ENCODE measurements around the gene VAMP2. TPM values are rescaled to one million over a fixed set of nuclear protein-coding genes. Genes with fewer than 3 reads are reported as not detected.

VAMP2 gene
- total RNA-seq, 1 donor, result 5.6 TPM

DNA sequence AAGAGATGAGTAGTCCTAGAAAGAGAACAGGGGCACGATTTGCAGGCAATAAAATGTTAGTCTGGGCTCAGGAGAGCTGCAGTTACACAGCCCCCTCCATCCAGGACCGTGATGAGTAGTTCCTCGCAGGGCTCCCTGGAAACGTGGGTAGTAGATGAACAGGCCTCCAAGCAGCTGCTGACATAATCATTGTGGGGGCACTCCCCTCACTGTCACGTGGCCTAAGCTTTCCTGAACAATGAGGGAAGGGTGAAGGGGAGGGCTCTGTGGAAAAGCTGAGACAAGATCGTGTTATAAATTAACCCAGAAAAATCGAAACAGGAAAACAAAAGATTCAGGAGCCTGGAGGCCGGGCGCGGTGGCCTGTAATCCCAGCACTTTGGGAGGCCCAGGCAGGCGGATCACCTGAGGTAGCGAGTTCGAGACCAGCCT is 9.2 kb downstream of the VAMP2 start:
- TF ChIP-seq, protein P1, sequence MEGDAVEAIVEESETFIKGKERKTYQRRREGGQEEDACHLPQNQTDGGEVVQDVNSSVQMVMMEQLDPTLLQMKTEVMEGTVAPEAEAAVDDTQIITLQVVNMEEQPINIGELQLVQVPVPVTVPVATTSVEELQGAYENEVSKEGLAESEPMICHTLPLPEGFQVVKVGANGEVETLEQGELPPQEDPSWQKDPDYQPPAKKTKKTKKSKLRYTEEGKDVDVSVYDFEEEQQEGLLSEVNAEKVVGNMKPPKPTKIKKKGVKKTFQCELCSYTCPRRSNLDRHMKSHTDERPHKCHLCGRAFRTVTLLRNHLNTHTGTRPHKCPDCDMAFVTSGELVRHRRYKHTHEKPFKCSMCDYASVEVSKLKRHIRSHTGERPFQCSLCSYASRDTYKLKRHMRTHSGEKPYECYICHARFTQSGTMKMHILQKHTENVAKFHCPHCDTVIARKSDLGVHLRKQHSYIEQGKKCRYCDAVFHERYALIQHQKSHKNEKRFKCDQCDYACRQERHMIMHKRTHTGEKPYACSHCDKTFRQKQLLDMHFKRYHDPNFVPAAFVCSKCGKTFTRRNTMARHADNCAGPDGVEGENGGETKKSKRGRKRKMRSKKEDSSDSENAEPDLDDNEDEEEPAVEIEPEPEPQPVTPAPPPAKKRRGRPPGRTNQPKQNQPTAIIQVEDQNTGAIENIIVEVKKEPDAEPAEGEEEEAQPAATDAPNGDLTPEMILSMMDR (IDR thresholded peaks at IDR 0.05; ENCODE audit: insufficient read depth, low read depth, low read length), result no peak
- DNase-seq (ENCODE audit: low read depth), result peak; percentile 96
- peak overlapping the region; percentile 67 for H3K4me3 ChIP-seq (ENCODE audit: low read depth, low read length)

DNA sequence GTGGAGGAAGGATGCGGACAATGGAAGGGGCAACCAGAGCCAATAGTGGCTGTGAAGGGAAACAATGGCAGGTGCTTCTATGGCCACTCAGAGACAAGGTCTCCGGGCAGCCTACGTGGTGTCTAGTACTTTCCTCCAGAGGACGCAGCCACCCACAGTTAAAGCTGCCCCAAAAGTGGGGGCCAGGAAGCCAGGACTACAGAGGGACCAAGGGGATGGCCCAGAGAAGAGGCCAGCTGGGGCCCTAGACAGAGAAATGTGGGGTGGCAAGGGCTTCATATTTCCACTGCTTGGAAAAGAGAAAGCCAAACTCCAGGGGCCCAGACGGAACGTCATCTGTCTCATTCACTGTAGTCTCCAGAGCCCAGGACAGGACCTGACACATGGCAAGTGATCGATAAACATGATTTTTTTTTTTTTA is 9.7 kb downstream of the VAMP2 start:
- no peak for DNase-seq (ENCODE audit: low read depth)
- TF ChIP-seq, protein P1 (IDR thresholded peaks at IDR 0.05; ENCODE audit: insufficient read depth, low read depth, low read length), result no peak
- H3K4me3 ChIP-seq (ENCODE audit: low read depth, low read length), result peak overlapping the region; percentile 87

DNA sequence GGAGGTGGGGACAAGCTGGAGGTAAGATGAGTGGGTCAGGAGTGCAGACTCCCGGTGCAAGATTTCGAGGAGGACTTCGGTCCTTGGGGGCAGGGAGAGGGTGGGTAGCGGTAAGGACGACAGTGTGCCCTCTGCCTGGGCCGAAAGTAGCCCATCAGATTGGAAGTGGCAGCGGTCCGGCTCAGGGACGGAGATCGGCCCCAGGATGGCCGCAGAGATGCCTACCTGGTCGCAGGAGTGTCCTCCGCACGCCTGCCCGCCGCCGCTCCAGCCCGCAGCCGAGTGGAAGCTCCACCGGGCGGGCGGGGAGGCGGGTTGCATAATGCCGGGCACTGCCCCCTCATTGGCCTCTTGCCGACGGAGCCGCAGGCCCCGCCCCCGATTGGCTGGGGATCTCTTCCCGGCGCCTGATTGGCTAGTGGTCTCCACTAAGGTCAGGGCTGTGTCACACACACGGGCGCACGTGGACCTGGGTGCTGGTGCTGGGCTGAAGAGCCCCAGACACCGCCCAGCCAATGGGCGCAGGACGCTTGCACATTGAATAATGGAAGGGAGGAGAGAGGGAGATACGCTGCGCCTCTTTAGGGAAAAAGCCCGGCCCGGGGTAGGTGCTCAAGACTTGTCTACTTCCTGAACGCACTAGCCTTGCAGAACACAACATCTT is 10.5 kb downstream of the VAMP2 start, which contains the start of gene PER1:
Gene PER1, minus strand, starts transcription at position 293 of the 664 bp plus-strand sequence. CDS start 1,698 bp downstream, outside the sequence.
- DNase-seq (ENCODE audit: low read depth), result peak; percentile 99
- TF ChIP-seq, protein P1 (IDR thresholded peaks at IDR 0.05; ENCODE audit: insufficient read depth, low read depth, low read length), result no peak
- H3K4me3 ChIP-seq (ENCODE audit: low read depth, low read length), result peak within 1 kb of the TSS; percentile 87

DNA sequence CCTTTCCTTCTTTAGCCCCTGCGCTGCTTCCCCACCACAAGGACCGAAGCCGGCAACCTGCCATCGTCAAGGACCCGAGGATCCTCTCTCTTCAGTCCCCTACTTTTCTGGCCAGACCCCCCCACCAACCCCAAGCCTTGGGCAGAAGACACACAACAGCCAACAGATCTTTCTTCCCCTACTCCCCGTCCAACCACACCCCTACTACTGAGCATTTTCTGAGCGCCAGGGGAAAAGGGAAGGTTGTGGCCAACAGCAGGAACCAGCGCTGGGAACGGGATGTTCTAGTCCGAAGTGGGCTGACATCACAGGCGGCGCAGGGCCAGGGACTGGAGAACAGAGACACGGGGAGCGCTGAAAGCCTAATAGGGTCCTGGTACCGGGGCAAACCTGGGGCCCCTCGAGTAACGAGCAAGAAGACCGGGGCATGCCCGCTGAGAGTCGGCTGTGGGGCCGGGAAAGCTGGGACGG is 11.1 kb downstream of the VAMP2 start:
- H3K4me3 ChIP-seq (ENCODE audit: low read depth, low read length), result peak overlapping the region; percentile 87
- TF ChIP-seq, protein P1 (IDR thresholded peaks at IDR 0.05; ENCODE audit: insufficient read depth, low read depth, low read length), result no peak
- DNase-seq (ENCODE audit: low read depth), result peak; percentile 81

DNA sequence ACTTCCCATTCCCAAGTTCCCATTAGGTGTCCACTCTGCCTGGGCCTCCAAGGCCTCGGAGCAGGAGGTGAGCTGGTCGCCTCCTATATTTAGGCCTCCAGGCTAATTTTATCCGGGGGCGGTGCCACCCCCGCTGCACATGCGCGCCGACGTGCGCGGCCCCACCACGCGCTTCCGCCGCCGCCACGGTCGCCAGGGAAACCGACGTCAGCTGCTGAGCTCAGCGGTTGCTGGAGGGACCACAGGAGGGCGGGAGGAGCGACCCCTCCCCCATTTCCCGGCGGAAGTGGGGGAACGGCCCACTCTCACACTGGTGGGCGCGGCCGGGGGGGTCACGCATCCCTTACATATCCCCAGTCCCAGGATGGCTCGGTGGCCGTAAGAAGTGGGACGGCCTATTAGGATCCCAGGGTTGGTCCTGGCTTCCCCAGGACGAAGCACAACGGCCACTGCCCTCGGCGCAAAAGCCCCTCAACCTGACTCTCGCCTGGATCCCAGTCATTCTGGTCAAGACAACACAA is 11.6 kb downstream of the VAMP2 start:
- peak overlapping the region; percentile 87 for H3K4me3 ChIP-seq (ENCODE audit: low read depth, low read length)
- DNase-seq (ENCODE audit: low read depth), result peak; percentile 94
- TF ChIP-seq, protein P1 (IDR thresholded peaks at IDR 0.05; ENCODE audit: insufficient read depth, low read depth, low read length), result no peak

DNA sequence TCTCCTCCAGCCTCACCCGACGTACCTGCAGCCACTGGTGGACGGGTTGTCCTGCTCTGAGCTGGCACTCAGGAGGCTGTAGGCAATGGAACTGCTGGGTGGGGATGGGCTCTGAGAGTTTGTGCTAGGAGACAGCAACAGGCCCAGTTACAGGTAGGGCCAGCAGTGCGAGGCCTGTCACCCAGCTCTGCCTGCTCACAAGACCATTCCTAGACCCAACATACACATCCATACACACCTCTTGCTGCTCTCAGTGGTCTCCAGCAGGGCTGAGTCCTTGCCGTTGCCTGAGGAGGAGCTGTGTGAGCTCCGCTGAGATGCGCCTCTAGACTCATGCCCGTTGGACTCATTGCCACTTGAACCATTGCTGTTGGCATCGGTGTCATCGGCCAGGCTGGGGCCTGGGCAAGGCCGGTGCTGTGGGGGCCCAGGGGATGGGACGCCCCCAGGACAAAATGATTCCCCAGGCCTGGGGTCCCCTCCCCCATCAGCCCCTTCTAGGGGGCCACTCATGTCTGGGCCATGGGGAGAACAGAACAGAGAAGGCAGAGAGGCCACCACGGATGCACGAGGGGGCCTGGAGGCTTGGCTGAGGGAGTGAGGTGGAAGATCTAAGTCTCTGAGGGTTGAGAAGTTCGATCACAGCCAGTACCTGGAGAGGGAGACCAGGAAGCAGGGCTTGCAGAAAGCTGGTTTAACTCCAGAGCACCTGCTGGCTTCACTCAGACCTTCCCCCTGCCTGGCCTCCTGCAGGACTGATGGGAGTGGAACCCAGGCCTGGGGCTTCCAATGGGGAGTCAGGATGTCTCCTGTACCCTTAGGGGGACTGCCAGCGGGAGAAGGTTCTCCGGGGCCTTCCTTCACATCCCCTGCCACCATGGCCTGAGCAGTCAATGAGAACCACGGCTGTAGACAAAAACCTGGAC is 12.3 kb downstream of the VAMP2 start:
- TF ChIP-seq, protein P1 (IDR thresholded peaks at IDR 0.05; ENCODE audit: insufficient read depth, low read depth, low read length), result no peak
- no peak for DNase-seq (ENCODE audit: low read depth)

More for the DNA sequence above, 12.3 kb downstream of the VAMP2 start:
- peak overlapping the region; percentile 87 for H3K4me3 ChIP-seq (ENCODE audit: low read depth, low read length)
